H1 (cell line): ENCODE data around the gene LAPTM4A. TPM values are rescaled to one million over a fixed set of nuclear protein-coding genes. Genes with fewer than 3 reads are reported as not detected.

Experiments
- CTCF ChIA-PET: fragments of 300-600 bp; sonication (Branson Sonifier 250); formaldehyde crosslinking; loops from one replicate; lab custom pipeline; 2021; ENCODE audit not compliant: partially characterized antibody; lab: Charles Lee
- POLR2A ChIA-PET: fragments of 300-600 bp; sonication (Branson Sonifier 250); formaldehyde crosslinking; loops from one replicate; lab custom pipeline; 2021; ENCODE audit warnings: inconsistent platforms; ENCODE audit not compliant: partially characterized antibody; lab: Charles Lee
- DNase-seq, 2 experiments: peaks; one replicate each; pipeline versions ENCODE4 v3.0.0 to v3.0.0-alpha.2; 2010 to 2022; ENCODE audit warnings: low spot score in 2 of 2, low read depth in 1 of 2, mixed read lengths in 1 of 2
- FAIRE-seq: peaks from 2 replicates; lab custom pipeline; 2011; peaks lifted over from hg19 to GRCh38; lab: Jason Lieb, UNC
- H2AFZ ChIP-seq: 2 replicates; pipeline ENCODE4 v1.8.1; 2012; ENCODE audit warnings: low read length, inconsistent platforms
- H2AK5ac ChIP-seq: 2 replicates; pipeline ENCODE4 v1.6.1; 2013; ENCODE audit warnings: low read depth, low read length
- H2BK120ac ChIP-seq: replicated peaks from 2 replicates; pipeline ENCODE3; 2013; ENCODE audit warnings: low read depth, low read length, inconsistent platforms
- H2BK12ac ChIP-seq: 2 replicates; pipeline ENCODE4 v1.6.1; 2013; ENCODE audit warnings: low read depth, low read length
- H2BK15ac ChIP-seq: 2 replicates; pipeline ENCODE4 v1.6.1; 2013; ENCODE audit warnings: low read length
- H2BK20ac ChIP-seq: 2 replicates; pipeline ENCODE4 v1.6.1; 2013; ENCODE audit warnings: low read length
- H2BK5ac ChIP-seq: 2 replicates; pipeline ENCODE4 v1.6.1; 2013; ENCODE audit warnings: low read depth, low read length
- H3K14ac ChIP-seq: 2 replicates; pipeline ENCODE4 v1.6.1; 2013; ENCODE audit warnings: inconsistent platforms; ENCODE audit not compliant: insufficient read length
- H3K18ac ChIP-seq: 2 replicates; pipeline ENCODE4 v1.6.1; 2013; ENCODE audit warnings: low read length; ENCODE audit errors: extremely low read depth
- H3K23ac ChIP-seq: 2 replicates; pipeline ENCODE4 v1.6.1; 2013; ENCODE audit warnings: inconsistent platforms; ENCODE audit not compliant: insufficient read length
- H3K23me2 ChIP-seq: 2 replicates; pipeline ENCODE4 v1.6.1; 2013; ENCODE audit warnings: low read depth, low read length
- H3K27ac ChIP-seq: 2 replicates; pipeline ENCODE4 v1.6.1; 2011; ENCODE audit warnings: low read depth, low read length, inconsistent platforms
- H3K27me3 ChIP-seq, 4 experiments: replicated peaks in 1 of 4; 1 replicate in 1 of 4; 2 replicates in 3 of 4; pipeline versions ENCODE4 v1.6.1 to v1.8.1; 2011 to 2013; ENCODE audit warnings: low read length in 3 of 4, mild to moderate bottlenecking in 3 of 4, inconsistent platforms in 2 of 4, mixed read lengths in 2 of 4, moderate library complexity in 1 of 4; ENCODE audit not compliant: control insufficient read depth in 3 of 4, insufficient read depth in 3 of 4; ENCODE audit errors: extremely low read depth in 1 of 4
- H3K36me3 ChIP-seq, 4 experiments: 2 replicates each; pipeline versions ENCODE4 v1.6.1 to v1.8.1; 2011 to 2013; ENCODE audit warnings: mild to moderate bottlenecking in 4 of 4, low read length in 3 of 4, moderate library complexity in 2 of 4, control low read depth in 1 of 4, inconsistent platforms in 1 of 4; ENCODE audit not compliant: insufficient read depth in 4 of 4, control insufficient read depth in 2 of 4
- H3K4ac ChIP-seq: replicated peaks from 2 replicates; pipeline ENCODE3; 2013; ENCODE audit warnings: low read length, low read depth, mixed read lengths, inconsistent platforms; ENCODE audit not compliant: insufficient read length
- H3K4me1 ChIP-seq, 4 experiments: replicated peaks in 1 of 4; 1 replicate in 1 of 4; 2 replicates in 3 of 4; pipeline versions ENCODE4 v1.6.1 to v1.8.1; 2011 to 2013; ENCODE audit warnings: low read length in 3 of 4, inconsistent platforms in 2 of 4, mixed read lengths in 1 of 4; ENCODE audit not compliant: insufficient read depth in 4 of 4, control insufficient read depth in 3 of 4
- H3K4me2 ChIP-seq, 2 experiments: 2 replicates each; pipeline versions ENCODE4 v1.6.1 to v1.8.1; 2011 to 2013; ENCODE audit warnings: low read depth in 2 of 2, low read length in 2 of 2, control low read depth in 1 of 2, inconsistent platforms in 1 of 2, mild to moderate bottlenecking in 1 of 2; ENCODE audit not compliant: insufficient read depth in 1 of 2
- H3K4me3 ChIP-seq, 4 experiments: fragments of 200-600, 300-600 bp in 1 of 4; sonication (generic), shearing (Covaris generic), sonication (Bioruptor Twin) in 1 of 4; 2 replicates each; pipeline versions ENCODE4 v1.5.1 to v1.8.1; 2011 to 2016; ENCODE audit warnings: low read length in 4 of 4, low read depth in 3 of 4, control low read depth in 2 of 4, inconsistent platforms in 2 of 4, mild to moderate bottlenecking in 2 of 4, mixed read lengths in 1 of 4, moderate library complexity in 1 of 4; ENCODE audit not compliant: insufficient read depth in 2 of 4; ENCODE audit errors: extremely low read depth in 1 of 4
- H3K56ac ChIP-seq: replicated peaks from 2 replicates; pipeline ENCODE3; 2013; ENCODE audit warnings: low read depth, mild to moderate bottlenecking, mixed read lengths, low read length, inconsistent platforms; ENCODE audit not compliant: insufficient read length
- H3K79me1 ChIP-seq: 2 replicates; pipeline ENCODE4 v1.6.1; 2013; ENCODE audit warnings: low read depth, low read length, control low read depth
- H3K79me2 ChIP-seq, 2 experiments: 2 replicates each; pipeline versions ENCODE4 v1.6.1 to v1.8.1; 2012 to 2013; ENCODE audit warnings: low read length in 2 of 2, mild to moderate bottlenecking in 2 of 2, inconsistent platforms in 1 of 2; ENCODE audit not compliant: insufficient read depth in 2 of 2, control insufficient read depth in 1 of 2
- H3K9ac ChIP-seq, 4 experiments: replicated peaks in 1 of 4; 1 replicate in 1 of 4; 2 replicates in 3 of 4; pipeline versions ENCODE4 v1.6.1 to v1.8.1; 2011 to 2013; ENCODE audit warnings: low read depth in 3 of 4, low read length in 3 of 4, control low read depth in 2 of 4, mild to moderate bottlenecking in 2 of 4, moderate library complexity in 2 of 4, inconsistent platforms in 1 of 4; ENCODE audit errors: extremely low read depth in 1 of 4
- H3K9me3 ChIP-seq, 2 experiments: 2 replicates each; pipeline versions ENCODE4 v1.6.1 to v1.8.1; 2012 to 2013; ENCODE audit warnings: mild to moderate bottlenecking in 2 of 2, moderate library complexity in 2 of 2, control low read depth in 1 of 2, inconsistent platforms in 1 of 2, low read depth in 1 of 2, low read length in 1 of 2, mixed read lengths in 1 of 2; ENCODE audit not compliant: insufficient read depth in 2 of 2
- H4K20me1 ChIP-seq, 2 experiments: replicated peaks in 1 of 2; 2 replicates each; pipeline versions ENCODE3 to v1.8.1; 2011 to 2013; ENCODE audit warnings: inconsistent platforms in 2 of 2, low read length in 2 of 2, mild to moderate bottlenecking in 1 of 2; ENCODE audit not compliant: insufficient read depth in 2 of 2, control insufficient read depth in 1 of 2
- H4K5ac ChIP-seq: 2 replicates; pipeline ENCODE4 v1.6.1; 2013; ENCODE audit warnings: low read length, low read depth, mixed read lengths, inconsistent platforms; ENCODE audit not compliant: insufficient read length
- H4K8ac ChIP-seq: 2 replicates; pipeline ENCODE4 v1.8.0; 2013; ENCODE audit warnings: mild to moderate bottlenecking, moderate library complexity, low read length, inconsistent platforms; ENCODE audit not compliant: insufficient read depth; ENCODE audit errors: extremely low read depth
- H4K91ac ChIP-seq: replicated peaks from 2 replicates; pipeline ENCODE3; 2013; ENCODE audit warnings: low read length, mixed read lengths, inconsistent platforms; ENCODE audit not compliant: insufficient read length
- CBX5 ChIP-seq: fragments of 300-800, 300-1000 bp; sonication (generic); IDR thresholded peaks from 2 replicates; pipeline ENCODE4 v1.7.1; 2016; ENCODE audit warnings: antibody characterized with exemption, low read length, low read depth
- CEBPB ChIP-seq: IDR thresholded peaks from 2 replicates; pipeline ENCODE4 v1.6.1; 2012; ENCODE audit warnings: low read depth, low read length
- CREB1 ChIP-seq: IDR thresholded peaks from 2 replicates; pipeline ENCODE4 v1.6.1; 2012; ENCODE audit warnings: inconsistent platforms
- GTF2F1 ChIP-seq: IDR thresholded peaks from 2 replicates; pipeline ENCODE4 v1.6.1; 2012; ENCODE audit warnings: low read depth, low read length, improper control_type of control experiment, borderline replicate concordance
- JUND ChIP-seq: IDR thresholded peaks from 2 replicates; pipeline ENCODE4 v1.6.1; 2011; ENCODE audit warnings: mild to moderate bottlenecking, improper control_type of control experiment, low read length
- KDM4A ChIP-seq: IDR thresholded peaks from one replicate; pipeline ENCODE4 v1.7.1; 2012; ENCODE audit warnings: low read depth, mild to moderate bottlenecking, moderate library complexity, low read length, inconsistent platforms; ENCODE audit not compliant: severe bottlenecking
- NRF1 ChIP-seq: IDR thresholded peaks from 2 replicates; pipeline ENCODE4 v1.6.1; 2011; ENCODE audit warnings: mild to moderate bottlenecking, low read depth, low read length, improper control_type of control experiment
- RFX5 ChIP-seq: IDR thresholded peaks from 2 replicates; pipeline ENCODE4 v1.6.1; 2011; ENCODE audit warnings: low read depth, low read length, improper control_type of control experiment, borderline replicate concordance
- RNF2 ChIP-seq: fragments of 200-900, 300-1000 bp; sonication (generic); IDR thresholded peaks from 2 replicates; pipeline ENCODE4 v1.7.1; 2016; ENCODE audit warnings: borderline replicate concordance, low read depth, mild to moderate bottlenecking, antibody characterized with exemption, low read length; ENCODE audit not compliant: poor library complexity, severe bottlenecking; ENCODE audit errors: missing control alignments
- SP1 ChIP-seq: IDR thresholded peaks from 2 replicates; pipeline ENCODE4 v1.6.1; 2011; ENCODE audit warnings: low read depth, low read length
- SP2 ChIP-seq: IDR thresholded peaks from 2 replicates; pipeline ENCODE4 v1.6.1; 2012; ENCODE audit warnings: mild to moderate bottlenecking, low read length, inconsistent platforms
- WGBS, 2 experiments: shearing (Covaris generic) in 1 of 2; methylation state at CpG; one replicate each; pipeline versions ENCODE4 v1.1.6 to v1.1.7; 2013 to 2015; ENCODE audit warnings: low lambda C conversion rate in 2 of 2, mixed read lengths in 2 of 2, inconsistent platforms in 1 of 2, low coverage in 1 of 2, missing lambda C conversion rate in 1 of 2; ENCODE audit not compliant: insufficient replicate concordance in 2 of 2, insufficient coverage in 1 of 2, insufficient read length in 1 of 2; ENCODE audit errors: extremely low coverage in 1 of 2, missing lambda C conversion rate in 1 of 2; 5-methylcytosine and 5-hydroxymethylcytosine counted together
- polyA plus RNA-seq, 7 experiments: library from polyadenylated mRNA; depleted of rRNA in 3 of 7; stranded (reverse) in 5 of 7; unstranded in 2 of 7; fragments of >200 nt in 5 of 7; fragments of 200-250 nt in 2 of 7; gene quantifications; 1 replicate in 5 of 7; 2 replicates in 1 of 7; 4 replicates in 1 of 7; pipeline versions ENCODE4 v1.2.1 to v1.2.3, GENCODE V29; 2011 to 2013; ENCODE audit warnings: missing spikeins in 2 of 7, mixed read lengths in 2 of 7
- total RNA-seq: library from RNA; stranded (reverse); fragmentation: NEBNext Ultra II Directional; extraction: Animal tissue kit (Norgen Biotek cat#: 25700); gene quantifications from 2 replicates; pipeline ENCODE4 v1.2.1, GENCODE V29; 2021
- TF ChIP-seq, protein P1 (sequence below): IDR thresholded peaks from 2 replicates; pipeline ENCODE4 v1.6.1; 2012; ENCODE audit warnings: inconsistent platforms

The LAPTM4A gene
- total and polyA plus RNA-seq, 2 of the 8 experiments (the other 6 are each of a cell fraction or from before 2014, with no cell fraction given): 193 to 419 TPM

- Histone ChIP-seq H2AK5ac (no peak overlapping the region), H2AFZ (no peak overlapping the region), H3K79me1 (no peaks in the 10 kb centered on the region), H3K9ac (no peak overlapping the region), H3K18ac (no peak overlapping the region), H4K5ac (no peak overlapping the region), H3K36me3 (peaks cover 3 to 29% (median 11%) of the 10 kb centered on the region in 4 experiments; a peak in 5 of 8 replicates), H3K56ac (no peak overlapping the region), H3K23ac (no peak overlapping the region), H3K27me3 (no peaks in the 10 kb centered on the region), H3K4me2 (no peak overlapping the region), H3K79me2 (no peaks in the 10 kb centered on the region), H3K27ac (no peak overlapping the region), H3K4ac (no peak overlapping the region), H2BK20ac (no peak overlapping the region), H3K4me1 (no peaks in the 10 kb centered on the region), H4K20me1 (peaks cover 0 to 2% of the 10 kb centered on the region in 2 experiments), H3K14ac (no peak overlapping the region), H4K8ac (no peak overlapping the region), H2BK120ac (no peak overlapping the region), H2BK12ac (no peak overlapping the region), H3K4me3 (no peak overlapping the region), H3K23me2 (no peaks in the 10 kb centered on the region), H2BK5ac (no peak overlapping the region), H3K9me3 (0 out of 4 replicates have a peak, but pooled peaks cover 0 to under 1% of the 10 kb centered on the region in 2 experiments), H4K91ac (no peak overlapping the region), H2BK15ac (no peak overlapping the region)
- DNase-seq (no peak), FAIRE-seq (no peak)
- TF ChIP-seq SP2 (no peak), CBX5 (no peak), GTF2F1 (no peak), CEBPB (no peak), CREB1 (no peak), KDM4A (no peak), RNF2 (no peak), NRF1 (no peak), RFX5 (no peak), SP1 (no peak), JUND (no peak)
- TF ChIP-seq, protein P1, sequence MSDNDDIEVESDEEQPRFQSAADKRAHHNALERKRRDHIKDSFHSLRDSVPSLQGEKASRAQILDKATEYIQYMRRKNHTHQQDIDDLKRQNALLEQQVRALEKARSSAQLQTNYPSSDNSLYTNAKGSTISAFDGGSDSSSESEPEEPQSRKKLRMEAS: no peak
- ChIA-PET POLR2A (interaction anchor here (1.3 to 2.8 kb wide), 4 partner anchors 9 to 16 kb away, joined by 3 to 7 read pairs (median 4); no protein-coding TSS in a partner anchor), CTCF (interaction anchor here (1.6 to 5.6 kb wide), 2 partner anchors 10 to 12 kb away, joined by 4 to 51 read pairs; no protein-coding TSS in a partner anchor)
- WGBS, 2 experiments: 90% methylated on average over 3 of the region's 3 CpGs; no CpG with 5 or more reads in 1 of the 2 experiments
These were observed 23.6 kb downstream of the LAPTM4A start for GRCh38 chr2:20027705-20028434.
